GM15510 (cell line): ENCODE results near the gene ARHGAP20.

Source experiments
- POLR2A ChIP-seq: IDR thresholded peaks from 3 replicates; pipeline ENCODE4 v1.6.1; 2011; ENCODE audit warnings: borderline replicate concordance; ENCODE audit not compliant: insufficient read length; ENCODE audit errors: extremely low read depth

Gene ARHGAP20

GRCh38 chr11:110530900-110531741 lies 181.1 kb downstream of the ARHGAP20 start:
- TF ChIP-seq POLR2A: no peak

GRCh38 chr11:110529043-110529442 lies 183.2 kb downstream of the ARHGAP20 start:
- TF ChIP-seq POLR2A: no peak

- no peak for TF ChIP-seq POLR2A
Measured at GRCh38 chr11:110527146-110527545, 185.1 kb downstream of the ARHGAP20 start.
